Esophagus squamous epithelium (tissue), 5 donors: ENCODE data around the gene ASMTL. TPM values are rescaled to one million over a fixed set of nuclear protein-coding genes. Genes with fewer than 3 reads are reported as not detected.
"Not testable (repeated sequence)": the region's sequence is repeated elsewhere in the genome, so short reads cannot be mapped to it uniquely, and the experiment has no call there.

Source experiments
- DNase-seq: peaks from one replicate; lab custom pipeline; 2025; lab: John Stamatoyannopoulos, UW
- H3K27ac ChIP-seq, 4 donors: fragments of 200-600 bp; sonication (generic); one replicate each; pipeline ENCODE4 v1.5.1; 2016 to 2019; ENCODE audit warnings: mild to moderate bottlenecking in 1 of 4
- H3K27me3 ChIP-seq, 4 donors: fragments of 200-600 bp; sonication (generic); 1 replicate in 3 of 4; 2 replicates in 1 of 4; pipeline versions ENCODE4 v1.5.1 to v1.6.0; 2017 to 2021; ENCODE audit warnings: antibody characterized with exemption in 1 of 4
- H3K36me3 ChIP-seq, 3 donors: fragments of 200-600 bp; sonication (generic); one replicate each; pipeline ENCODE4 v1.5.1; 2016 to 2019
- H3K4me1 ChIP-seq, 3 donors: fragments of 200-600 bp; sonication (generic); one replicate each; pipeline ENCODE4 v1.5.1; 2017 to 2019
- H3K4me3 ChIP-seq, 4 donors: fragments of 200-600 bp; sonication (generic); 1 replicate in 3 of 4; 2 replicates in 1 of 4; pipeline ENCODE4 v1.5.1; 2016 to 2019; ENCODE audit warnings: mild to moderate bottlenecking in 2 of 4, moderate library complexity in 1 of 4
- H3K9me3 ChIP-seq, 3 donors: fragments of 200-600 bp; sonication (generic); one replicate each; pipeline ENCODE4 v1.5.1; 2016 to 2019
- POLR2A ChIP-seq, 4 donors: fragments of 450-650 bp; IDR thresholded peaks; one replicate each; pipeline ENCODE4 v1.6.1; 2017; ENCODE audit warnings: antibody characterized with exemption in 4 of 4, mild to moderate bottlenecking in 4 of 4, moderate library complexity in 3 of 4
- WGBS, 2 donors: methylation state at CpG; one replicate each; pipeline ENCODE4 v1.1.5; 2018; 5-methylcytosine and 5-hydroxymethylcytosine counted together
- intact Hi-C: fragments of 100-400 bp; cut with DNase I; formaldehyde crosslinking; loops from one replicate; pipeline ENCODE4 v1.15.0; 2022
- total RNA-seq, 4 donors: library from RNA; depleted of rRNA; stranded (reverse); fragments of >200 nt; gene quantifications; one replicate each; pipeline ENCODE4 v1.1.0, GENCODE V29; 2016
- TF ChIP-seq, protein P1 (sequence below), 6 experiments: fragments of 450-650 bp in 4 of 6; fragments of 200-600 bp in 2 of 6; sonication (generic) in 2 of 6; IDR thresholded peaks; one replicate each; pipeline ENCODE4 v1.5.1; 2016 to 2019; ENCODE audit warnings: antibody characterized with exemption in 6 of 6, mild to moderate bottlenecking in 4 of 6, moderate library complexity in 4 of 6
- donor health status: DM: yes; HTN: yes; CAD: no.

ASMTL gene
- total RNA-seq, 4 donors from 2014 or later: 4.4 to 21.4 (median 11.1) TPM

DNA sequence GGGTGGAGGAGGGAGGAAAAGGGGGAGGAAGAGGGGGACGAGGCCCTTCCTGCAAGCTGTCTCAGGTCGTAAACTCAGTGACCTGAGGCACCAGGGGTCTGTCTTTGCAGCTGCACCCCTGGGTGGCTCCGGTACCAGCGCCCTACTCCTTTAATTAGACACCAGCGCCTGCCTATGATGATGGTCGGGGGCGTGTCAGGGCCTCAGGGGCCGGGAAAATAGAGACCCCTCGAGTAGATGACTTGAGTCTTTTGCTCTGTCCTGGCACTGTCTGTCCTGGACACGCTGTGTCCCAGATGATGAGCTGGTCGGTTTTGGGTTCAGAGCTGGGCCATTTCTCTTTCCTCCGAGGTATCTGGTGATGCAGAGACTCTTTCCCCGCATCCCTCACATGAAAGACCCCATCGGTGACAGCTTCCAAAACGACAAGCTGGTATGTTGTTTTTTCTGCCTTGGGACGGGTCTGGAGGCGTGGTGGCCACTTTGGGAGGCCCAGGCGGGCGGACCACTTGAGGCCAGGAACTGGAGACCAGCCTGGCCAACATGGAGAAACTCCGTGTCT is 72.0 kb downstream of the ASMTL start:
- no peak overlapping the region for H3K27ac ChIP-seq
- H3K27me3 ChIP-seq: no peaks in the 10 kb centered on the region
- WGBS, 2 donors: 44 to 67% methylated on average over 14 to 16 of the region's 20 CpGs
- no peaks in the 10 kb centered on the region for H3K4me1 ChIP-seq
- peaks cover 13 to 42% (median 16%) of the 10 kb centered on the region in 3 donors for H3K36me3 ChIP-seq
- DNase-seq: no peak
- intact Hi-C loops: no loop called here
- H3K4me3 ChIP-seq: no peak overlapping the region
- H3K9me3 ChIP-seq: no peaks in the 10 kb centered on the region
- TF ChIP-seq POLR2A (IDR thresholded peaks at IDR 0.05): no peak
- TF ChIP-seq, protein P1, sequence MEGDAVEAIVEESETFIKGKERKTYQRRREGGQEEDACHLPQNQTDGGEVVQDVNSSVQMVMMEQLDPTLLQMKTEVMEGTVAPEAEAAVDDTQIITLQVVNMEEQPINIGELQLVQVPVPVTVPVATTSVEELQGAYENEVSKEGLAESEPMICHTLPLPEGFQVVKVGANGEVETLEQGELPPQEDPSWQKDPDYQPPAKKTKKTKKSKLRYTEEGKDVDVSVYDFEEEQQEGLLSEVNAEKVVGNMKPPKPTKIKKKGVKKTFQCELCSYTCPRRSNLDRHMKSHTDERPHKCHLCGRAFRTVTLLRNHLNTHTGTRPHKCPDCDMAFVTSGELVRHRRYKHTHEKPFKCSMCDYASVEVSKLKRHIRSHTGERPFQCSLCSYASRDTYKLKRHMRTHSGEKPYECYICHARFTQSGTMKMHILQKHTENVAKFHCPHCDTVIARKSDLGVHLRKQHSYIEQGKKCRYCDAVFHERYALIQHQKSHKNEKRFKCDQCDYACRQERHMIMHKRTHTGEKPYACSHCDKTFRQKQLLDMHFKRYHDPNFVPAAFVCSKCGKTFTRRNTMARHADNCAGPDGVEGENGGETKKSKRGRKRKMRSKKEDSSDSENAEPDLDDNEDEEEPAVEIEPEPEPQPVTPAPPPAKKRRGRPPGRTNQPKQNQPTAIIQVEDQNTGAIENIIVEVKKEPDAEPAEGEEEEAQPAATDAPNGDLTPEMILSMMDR (IDR thresholded peaks at IDR 0.05): no peak

DNA sequence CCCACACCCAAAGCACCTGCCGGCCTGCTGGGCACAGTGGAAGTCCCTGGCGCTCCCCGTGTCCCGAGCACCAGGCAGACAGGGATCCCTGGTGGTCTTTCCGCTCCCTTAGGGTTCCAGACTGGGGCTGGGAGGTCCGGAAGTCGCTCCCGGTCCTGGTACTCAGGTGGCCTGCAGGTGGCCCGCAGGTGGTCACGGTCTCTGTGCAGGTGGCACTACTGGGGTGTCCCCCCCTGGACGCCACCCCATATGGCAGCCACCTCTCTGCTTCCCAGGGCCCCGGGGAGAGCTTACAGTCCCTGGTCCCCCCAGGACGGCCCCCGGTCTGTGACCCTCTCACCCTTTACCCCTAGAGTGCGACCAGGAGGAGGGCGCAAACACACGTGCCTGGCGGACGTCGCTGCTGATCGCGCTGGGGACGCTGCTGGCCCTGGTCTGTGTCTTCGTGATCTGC is 74.4 kb downstream of the ASMTL start:
- Histone ChIP-seq H3K4me3 (no peak overlapping the region), H3K36me3 (peaks cover 0 to 18% (median 0%) of the 10 kb centered on the region in 3 donors), H3K4me1 (no peaks in the 10 kb centered on the region), H3K27me3 (no peaks in the 10 kb centered on the region), H3K27ac (no peak overlapping the region), H3K9me3 (no peaks in the 10 kb centered on the region)
- DNase-seq: no peak
- intact Hi-C loops: no loop called here
- WGBS, 2 donors: 86 to 89% methylated on average over 11 to 17 of the region's 24 CpGs
- TF ChIP-seq, protein P1 (IDR thresholded peaks at IDR 0.05): no peak
- no peak for TF ChIP-seq POLR2A (IDR thresholded peaks at IDR 0.05)

DNA sequence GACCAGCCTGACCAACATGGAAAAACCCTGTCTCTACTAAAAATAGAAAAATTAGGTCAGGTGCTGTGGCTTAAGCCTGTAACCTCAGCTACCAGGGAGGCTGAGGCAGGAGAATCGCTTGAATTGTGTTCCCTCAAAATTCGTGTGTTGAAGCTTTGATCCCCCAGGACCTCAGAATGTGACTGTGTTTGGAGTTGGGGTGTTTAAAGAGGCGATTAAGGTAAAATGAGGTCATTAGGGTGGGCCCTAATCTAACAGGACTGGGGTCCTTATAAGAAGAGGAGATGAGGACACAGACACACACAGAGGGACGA is 84.4 kb downstream of the ASMTL start:
- Histone ChIP-seq H3K4me3 (no peak overlapping the region), H3K4me1 (no peaks in the 10 kb centered on the region), H3K27me3 (no peaks in the 10 kb centered on the region), H3K9me3 (no peaks in the 10 kb centered on the region), H3K36me3 (peaks cover 0 to 25% (median 0%) of the 10 kb centered on the region in 3 donors), H3K27ac (no peak overlapping the region)
- WGBS, 2 donors: 78 to 95% methylated on average over 3 to 4 of the region's 4 CpGs
- no peak for DNase-seq
- no peak for TF ChIP-seq POLR2A (IDR thresholded peaks at IDR 0.05)
- TF ChIP-seq, protein P1 (IDR thresholded peaks at IDR 0.05): no peak
- intact Hi-C loops: no loop called here

DNA sequence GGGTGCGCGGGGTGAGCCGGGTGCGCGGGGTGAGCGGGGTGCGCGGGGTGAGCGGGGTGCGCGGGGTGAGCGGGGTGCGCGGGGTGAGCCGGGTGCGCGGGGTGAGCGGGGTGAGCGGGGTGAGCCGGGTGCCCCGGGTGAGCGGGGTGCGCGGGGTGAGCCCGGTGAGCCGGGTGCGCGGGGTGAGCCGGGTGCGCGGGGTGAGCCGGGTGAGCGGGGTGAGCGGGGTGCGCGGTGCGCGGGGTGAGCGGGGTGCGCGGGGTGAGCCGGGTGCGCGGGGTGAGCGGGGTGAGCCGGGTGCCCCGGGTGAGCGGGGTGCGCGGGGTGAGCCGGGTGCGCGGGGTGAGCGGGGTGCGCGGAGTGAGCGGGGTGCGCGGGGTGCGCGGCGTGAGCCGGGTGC is 86.3 kb downstream of the ASMTL start:
- H3K36me3 ChIP-seq: peaks cover 0 to 26% (median 0%) of the 10 kb centered on the region in 3 donors
- H3K4me1 ChIP-seq, H3K9me3 ChIP-seq, H3K4me3 ChIP-seq, H3K27me3 ChIP-seq, DNase-seq, H3K27ac ChIP-seq, intact Hi-C loops: not testable (repeated sequence)
- WGBS, 2 donors: no CpG with 5 or more reads among the region's 63 CpGs

DNA sequence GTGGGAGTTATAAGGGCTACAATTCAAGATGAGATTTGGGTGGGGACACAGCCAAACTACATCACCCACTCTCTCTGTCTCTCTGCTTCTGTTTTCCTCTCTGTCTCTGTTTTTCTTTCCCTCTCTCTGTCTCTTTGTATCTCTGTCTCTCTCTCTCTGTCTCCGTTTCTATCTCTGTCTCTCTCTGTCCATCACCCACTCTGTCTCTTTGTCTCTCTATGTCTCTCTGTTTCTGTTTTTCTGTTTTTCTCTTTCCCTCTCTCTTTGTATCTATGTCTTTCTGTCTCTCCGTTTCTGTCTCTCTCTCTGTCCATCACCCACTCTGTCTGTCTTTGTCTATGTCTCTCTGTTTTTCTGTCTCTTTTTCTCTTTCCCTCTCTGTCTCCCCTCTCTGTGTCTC is 90.8 kb downstream of the ASMTL start:
- no peak for TF ChIP-seq POLR2A (IDR thresholded peaks at IDR 0.05)
- TF ChIP-seq, protein P1 (IDR thresholded peaks at IDR 0.05): no peak
- H3K9me3 ChIP-seq: peaks cover 0 to 10% (median 0%) of the 10 kb centered on the region in 3 donors
- no peaks in the 10 kb centered on the region for H3K4me1 ChIP-seq
- 88 to 93% methylated on average over 2 of the region's 2 CpGs for WGBS, 2 donors
- no peak overlapping the region for H3K4me3 ChIP-seq
- intact Hi-C loops: no loop called here
- H3K36me3 ChIP-seq: peaks cover 0 to 38% (median 0%) of the 10 kb centered on the region in 3 donors
- H3K27me3 ChIP-seq: no peaks in the 10 kb centered on the region
- no peak overlapping the region for H3K27ac ChIP-seq
- DNase-seq: no peak
